Fibroblast of skin of left quadriceps (primary cell): ENCODE measurements around the gene SLC9A5.

Experiments used
- DNase-seq, 2 experiments: peaks; one replicate each; pipeline ENCODE4 v3.0.0-alpha.2; 2013; ENCODE audit warnings: low read depth in 2 of 2

SLC9A5 gene

GRCh38 chr16:67256701-67257230 lies 8.0 kb downstream of the SLC9A5 start:
- DNase-seq = no peak

- no peak for DNase-seq
Measured at GRCh38 chr16:67257486-67258160, 8.8 kb downstream of the SLC9A5 start.

GRCh38 chr16:67258161-67258835 lies 9.5 kb downstream of the SLC9A5 start:
- no peak for DNase-seq

- DNase-seq = no peak
Measured at GRCh38 chr16:67259705-67260104, 10.9 kb downstream of the SLC9A5 start.

- no peak for DNase-seq
Measured at GRCh38 chr16:67260426-67261063, 11.8 kb downstream of the SLC9A5 start.

- DNase-seq = no peak
Measured at GRCh38 chr16:67263201-67263600, 14.4 kb downstream of the SLC9A5 start.

GRCh38 chr16:67264277-67264676 lies 15.5 kb downstream of the SLC9A5 start:
- no peak for DNase-seq

GRCh38 chr16:67264866-67265265 lies 16.1 kb downstream of the SLC9A5 start:
- no peak for DNase-seq

GRCh38 chr16:67265834-67266233 lies 17.1 kb downstream of the SLC9A5 start:
- DNase-seq = no peak

GRCh38 chr16:67268136-67268579 lies 19.4 kb downstream of the SLC9A5 start:
- DNase-seq = peak in 1 of 2 experiments; percentile 62

GRCh38 chr16:67269766-67270165 lies 21.0 kb downstream of the SLC9A5 start:
- no peak for DNase-seq

- DNase-seq = no peak
Measured at GRCh38 chr16:67270931-67271338, 22.2 kb downstream of the SLC9A5 start.

GRCh38 chr16:67271446-67271845 lies 22.7 kb downstream of the SLC9A5 start:
- no peak for DNase-seq

- no peak for DNase-seq
Measured at GRCh38 chr16:67275321-67275720, 26.5 kb downstream of the SLC9A5 start.

- DNase-seq = peak; percentile 98
Measured at GRCh38 chr16:67277294-67277998, 28.7 kb downstream of the SLC9A5 start.

- peak; percentile 59 for DNase-seq
Measured at GRCh38 chr16:67277999-67278772, 29.4 kb downstream of the SLC9A5 start.

- DNase-seq = no peak
Measured at GRCh38 chr16:67278773-67279295, 30.1 kb downstream of the SLC9A5 start.

- DNase-seq = peak; percentile 50
Measured at GRCh38 chr16:67279296-67280089, 30.7 kb downstream of the SLC9A5 start, which contains the start of gene PLEKHG4. PLEKHG4 (plus strand) TSS chr16:67279532; CDS start chr16:67280045, 513 bp downstream.

GRCh38 chr16:67280090-67281015 lies 31.6 kb downstream of the SLC9A5 start:
- DNase-seq = no peak
